Peyer's patch (tissue), 4 donors: Measurements from ENCODE around the gene GINS2.

ENCODE experiments used
- POLR2A ChIP-seq, 2 donors: fragments of 450-650 bp; IDR thresholded peaks; one replicate each; pipeline ENCODE4 v1.5.1; 2017; ENCODE audit warnings: antibody characterized with exemption in 2 of 2, mild to moderate bottlenecking in 2 of 2, moderate library complexity in 2 of 2
- TF ChIP-seq, protein P1 (sequence below), 6 experiments: fragments of 450-650 bp in 4 of 6; fragments of 200-600 bp in 2 of 6; sonication (generic) in 1 of 6; IDR thresholded peaks; one replicate each; pipeline ENCODE4 v1.5.1; 2017 to 2019; ENCODE audit warnings: antibody characterized with exemption in 6 of 6, mild to moderate bottlenecking in 3 of 6, moderate library complexity in 1 of 6

- TF ChIP-seq, protein P1, sequence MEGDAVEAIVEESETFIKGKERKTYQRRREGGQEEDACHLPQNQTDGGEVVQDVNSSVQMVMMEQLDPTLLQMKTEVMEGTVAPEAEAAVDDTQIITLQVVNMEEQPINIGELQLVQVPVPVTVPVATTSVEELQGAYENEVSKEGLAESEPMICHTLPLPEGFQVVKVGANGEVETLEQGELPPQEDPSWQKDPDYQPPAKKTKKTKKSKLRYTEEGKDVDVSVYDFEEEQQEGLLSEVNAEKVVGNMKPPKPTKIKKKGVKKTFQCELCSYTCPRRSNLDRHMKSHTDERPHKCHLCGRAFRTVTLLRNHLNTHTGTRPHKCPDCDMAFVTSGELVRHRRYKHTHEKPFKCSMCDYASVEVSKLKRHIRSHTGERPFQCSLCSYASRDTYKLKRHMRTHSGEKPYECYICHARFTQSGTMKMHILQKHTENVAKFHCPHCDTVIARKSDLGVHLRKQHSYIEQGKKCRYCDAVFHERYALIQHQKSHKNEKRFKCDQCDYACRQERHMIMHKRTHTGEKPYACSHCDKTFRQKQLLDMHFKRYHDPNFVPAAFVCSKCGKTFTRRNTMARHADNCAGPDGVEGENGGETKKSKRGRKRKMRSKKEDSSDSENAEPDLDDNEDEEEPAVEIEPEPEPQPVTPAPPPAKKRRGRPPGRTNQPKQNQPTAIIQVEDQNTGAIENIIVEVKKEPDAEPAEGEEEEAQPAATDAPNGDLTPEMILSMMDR (IDR thresholded peaks at IDR 0.05): no peak
- TF ChIP-seq POLR2A (IDR thresholded peaks at IDR 0.05): no peak
These were observed 30.0 kb downstream of the GINS2 start for GRCh38 chr16:85658504-85659326.
